NCI-H1694 (cell line): ENCODE measurements around the gene TMEM119.
"Not testable (repeated sequence)": the region's sequence is repeated elsewhere in the genome, so short reads cannot be mapped to it uniquely, and the experiment has no call there.

Experiments
- DNase-seq: peaks from one replicate; lab custom pipeline; 2025; lab: John Stamatoyannopoulos, UW

TMEM119 gene

DNA sequence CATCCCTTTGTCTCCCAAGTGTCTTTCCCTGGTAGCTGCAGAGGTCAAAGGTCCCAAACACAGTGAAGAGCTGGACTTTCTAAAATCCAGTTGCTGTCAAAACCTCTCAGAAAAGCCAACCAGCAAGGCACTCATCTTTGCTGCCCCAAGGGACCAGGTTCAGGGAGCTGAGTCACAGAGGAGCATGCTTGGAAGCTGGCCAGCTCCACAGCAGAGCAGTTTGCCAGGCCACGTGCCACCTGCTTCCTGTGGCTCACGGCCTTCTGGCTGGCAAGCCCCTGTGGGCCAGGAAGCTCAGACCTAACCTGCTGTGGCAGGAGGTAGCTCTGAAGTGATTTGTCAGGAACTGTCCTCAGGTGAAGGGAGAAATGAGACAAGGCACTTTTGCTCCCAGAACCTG is 31.9 kb downstream of the TMEM119 start:
- peak; percentile 79 for DNase-seq

DNA sequence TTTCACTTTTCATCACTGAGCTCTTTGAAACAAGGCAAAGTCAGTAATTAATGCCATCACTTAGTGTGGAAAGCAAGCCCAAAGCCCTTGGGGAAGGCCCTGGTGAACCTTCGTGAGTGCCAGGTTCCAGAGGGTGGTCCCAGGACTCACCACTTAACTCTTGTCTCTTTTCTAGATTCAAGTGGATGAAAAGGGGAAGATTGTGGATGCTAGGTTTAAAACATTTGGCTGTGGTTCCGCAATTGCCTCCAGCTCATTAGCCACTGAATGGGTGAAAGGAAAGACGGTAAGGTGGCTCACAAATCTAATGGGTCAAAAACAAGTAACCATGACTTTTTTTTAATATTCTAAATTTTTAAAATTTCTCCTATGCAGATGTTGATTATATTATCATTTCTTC is 32.7 kb downstream of the TMEM119 start:
- no peak for DNase-seq

DNA sequence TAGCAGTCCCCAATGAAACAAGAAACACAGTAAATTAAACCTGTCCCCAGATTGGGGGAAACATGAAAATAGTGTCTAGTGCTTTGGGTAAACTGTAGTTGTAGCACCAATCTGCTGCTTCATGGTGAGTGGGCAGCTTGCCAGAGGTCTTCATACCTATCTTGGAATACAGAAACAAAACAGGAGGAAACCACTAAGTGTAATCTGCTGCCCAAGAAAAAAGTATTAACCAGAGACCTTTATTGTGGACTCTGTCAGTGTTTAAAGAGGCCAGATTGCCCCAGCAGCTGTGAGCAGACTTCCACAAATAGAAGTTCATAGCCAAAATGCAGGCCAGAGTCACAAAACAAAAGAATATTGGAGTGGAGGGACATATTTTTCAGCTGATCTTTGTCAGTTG is 33.2 kb downstream of the TMEM119 start:
- DNase-seq: no peak

DNA sequence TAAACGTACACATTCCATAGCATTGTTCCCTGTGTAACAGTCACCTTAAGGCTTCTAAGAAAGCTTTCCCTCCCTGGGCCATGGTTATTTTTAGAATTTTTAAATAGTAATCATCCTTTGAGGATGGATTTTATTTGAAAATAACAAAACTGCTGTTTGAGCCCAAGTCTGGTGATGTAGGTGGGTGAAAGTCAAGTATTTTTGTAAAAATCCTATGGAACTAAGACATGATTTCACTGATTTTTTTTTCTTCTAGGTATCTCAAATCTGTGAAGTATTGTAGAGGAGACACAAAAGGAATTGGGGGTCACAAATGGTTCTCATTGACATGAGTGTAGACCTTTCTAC is 34.1 kb downstream of the TMEM119 start:
- no peak for DNase-seq

DNA sequence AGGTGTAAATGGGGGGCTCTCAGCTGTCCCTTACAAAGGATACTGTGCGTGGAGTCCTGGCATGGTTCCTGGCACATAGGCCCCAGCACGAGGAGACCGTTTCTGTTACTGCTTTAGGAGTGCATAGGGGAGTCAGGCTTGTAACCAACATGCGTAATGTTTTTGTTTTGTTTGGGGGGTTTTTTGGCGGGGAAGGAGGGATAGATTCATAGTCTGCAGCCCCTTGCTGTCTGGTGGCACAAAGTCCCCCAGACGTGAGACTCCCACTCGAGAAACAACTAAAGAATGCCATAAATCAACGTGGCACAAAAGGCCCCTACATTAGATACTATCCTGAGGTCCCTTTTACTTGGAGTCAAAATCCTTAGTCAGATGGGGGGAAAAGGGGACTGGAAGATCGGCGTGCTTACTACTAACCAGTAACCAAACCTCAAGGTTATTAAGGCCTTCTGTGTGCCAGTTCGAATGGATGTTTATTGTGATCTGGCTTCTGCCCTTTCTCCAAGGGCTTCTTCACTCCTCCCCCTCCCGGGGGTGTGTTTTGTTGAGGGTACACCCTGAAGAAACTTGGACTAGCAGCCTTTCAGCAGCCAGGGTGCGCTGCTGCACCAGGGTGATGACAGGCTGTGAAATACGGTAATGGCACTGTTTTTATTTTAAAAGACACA is 34.6 kb downstream of the TMEM119 start:
- DNase-seq: peak; percentile 70

DNA sequence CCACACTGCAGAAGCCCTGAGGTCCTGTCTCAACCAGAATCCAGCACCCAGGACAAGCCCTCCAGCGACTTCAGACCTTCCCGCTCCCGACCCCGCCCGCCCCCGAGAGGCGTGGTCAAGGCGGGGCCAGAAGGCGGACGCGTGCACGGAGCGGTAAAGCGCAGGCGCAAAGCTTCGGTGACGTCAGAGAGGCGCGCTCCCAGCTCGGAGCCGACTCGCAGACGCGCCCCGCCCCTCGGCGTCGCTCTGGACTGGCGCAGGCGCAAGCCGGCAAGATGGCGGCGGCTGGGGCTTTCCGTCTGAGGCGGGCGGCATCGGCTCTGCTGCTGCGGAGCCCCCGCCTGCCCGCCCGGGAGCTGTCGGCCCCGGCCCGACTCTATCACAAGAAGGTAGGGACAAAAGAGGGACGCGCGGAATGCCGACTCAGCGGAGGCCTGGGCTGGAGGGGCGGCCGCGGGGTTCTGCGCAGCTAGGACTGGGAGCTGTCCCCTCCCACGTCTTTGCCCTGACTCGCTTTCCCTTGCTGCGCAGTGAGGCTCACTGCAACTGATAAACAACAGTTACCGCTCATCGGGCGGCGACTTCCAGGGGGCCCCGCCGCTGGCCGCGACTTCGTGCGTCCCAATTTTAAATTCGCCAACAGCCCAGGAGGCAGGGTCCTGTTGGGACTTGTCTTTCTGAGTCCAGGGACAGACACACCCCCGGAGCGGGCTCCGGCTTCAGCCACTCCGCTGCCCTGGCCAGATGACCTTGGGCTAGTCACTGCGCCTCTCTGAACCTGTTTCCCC is 35.3 kb downstream of the TMEM119 start, which contains the start of gene ISCU:
TSS of gene ISCU (plus strand) at position 249 of the 788 bp plus-strand sequence. CDS start at position 276, 27 bp downstream.
- peak; percentile 89 for DNase-seq

DNA sequence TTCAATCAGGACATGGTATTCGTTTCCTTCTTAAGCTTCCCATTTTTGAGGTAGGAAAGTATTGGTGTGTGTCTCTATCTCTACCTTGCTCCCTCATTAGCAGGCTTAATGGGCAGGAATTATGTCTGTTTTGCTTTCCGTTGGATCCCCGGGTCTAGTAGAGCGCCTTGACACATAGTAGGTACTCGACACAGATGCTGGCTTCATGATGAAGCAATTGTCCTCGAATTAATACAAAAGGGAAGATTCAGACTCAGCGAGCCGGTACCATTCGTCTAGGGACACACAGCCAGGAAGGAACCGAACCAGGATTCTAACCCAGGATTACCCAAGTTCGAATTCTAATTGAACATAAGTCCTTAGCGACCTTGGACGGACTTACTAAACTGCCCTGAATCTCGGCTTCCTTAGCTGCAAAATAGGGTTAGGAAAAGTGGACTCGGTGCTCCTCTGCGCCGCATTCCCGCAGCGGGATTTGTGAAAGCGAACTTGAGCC is 36.0 kb downstream of the TMEM119 start:
- DNase-seq: no peak

DNA sequence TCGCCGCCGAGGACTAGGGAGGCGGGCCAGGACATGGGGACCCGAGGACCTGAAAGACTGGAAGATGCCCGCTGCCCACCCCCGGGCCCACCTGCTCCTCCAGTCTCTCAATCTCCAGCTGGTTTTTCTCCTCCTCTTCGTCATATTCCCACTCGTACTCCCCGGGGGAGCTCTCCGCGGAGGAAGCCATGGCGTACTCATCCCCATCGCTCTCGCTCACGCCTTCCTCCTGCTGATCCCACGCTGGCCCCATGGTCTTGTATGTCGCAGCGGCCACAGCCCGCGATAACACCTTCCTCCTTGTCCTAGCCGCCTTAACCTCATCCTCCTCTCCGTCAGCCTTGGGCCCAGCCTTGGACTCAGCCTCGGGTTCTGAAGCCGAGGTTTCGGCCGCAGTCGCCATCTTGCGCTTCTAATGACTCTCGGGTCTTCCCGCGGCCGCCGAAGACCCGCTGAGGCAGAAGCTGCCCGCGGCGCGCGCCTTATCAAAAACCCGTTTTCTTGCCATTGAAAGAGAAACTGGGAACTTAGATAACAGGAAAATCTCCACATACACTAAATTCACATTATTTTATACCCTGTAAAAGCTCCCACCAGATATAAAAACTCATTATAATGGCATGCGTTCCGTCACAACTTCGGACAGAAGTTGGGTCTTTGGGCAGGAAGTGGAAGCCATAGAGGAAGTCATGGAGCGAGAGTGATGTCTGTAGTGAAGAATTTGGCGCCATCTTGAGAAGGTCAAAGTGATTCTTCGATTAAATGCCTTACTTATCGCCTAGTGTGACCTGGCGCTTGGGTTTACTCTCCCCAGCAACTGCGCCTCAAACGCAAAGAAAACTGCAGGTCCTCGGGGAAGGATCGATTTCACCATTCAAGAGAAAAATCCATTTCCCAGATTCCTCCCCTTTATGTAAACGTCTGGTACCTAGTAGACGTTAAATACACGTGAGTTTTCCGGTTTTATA is 36.8 kb downstream of the TMEM119 start, which contains the start of gene SART3:
TSS of gene SART3 (minus strand) at position 422 of the 968 bp plus-strand sequence. CDS start at position 403, 19 bp downstream.
- peak; percentile 87 for DNase-seq

DNA sequence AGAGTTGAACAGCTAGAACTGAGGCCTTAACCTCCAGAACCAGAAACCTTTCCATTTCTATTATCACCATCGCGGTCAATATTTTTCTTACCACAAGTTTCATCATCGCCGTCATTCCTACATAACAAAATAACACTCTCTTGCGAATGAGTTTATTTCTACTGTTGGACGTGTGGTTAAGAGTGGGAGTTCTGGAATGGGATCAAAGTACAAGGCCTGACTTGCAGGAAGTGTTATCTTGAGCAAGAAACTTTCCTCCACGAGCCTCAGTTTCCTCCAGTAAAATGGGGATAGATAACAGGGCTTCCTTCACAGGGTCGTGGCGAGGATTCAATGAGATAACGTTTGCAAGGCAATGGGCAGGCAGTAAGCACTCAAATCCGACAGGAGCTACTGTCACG is 37.6 kb downstream of the TMEM119 start:
- no peak for DNase-seq

DNA sequence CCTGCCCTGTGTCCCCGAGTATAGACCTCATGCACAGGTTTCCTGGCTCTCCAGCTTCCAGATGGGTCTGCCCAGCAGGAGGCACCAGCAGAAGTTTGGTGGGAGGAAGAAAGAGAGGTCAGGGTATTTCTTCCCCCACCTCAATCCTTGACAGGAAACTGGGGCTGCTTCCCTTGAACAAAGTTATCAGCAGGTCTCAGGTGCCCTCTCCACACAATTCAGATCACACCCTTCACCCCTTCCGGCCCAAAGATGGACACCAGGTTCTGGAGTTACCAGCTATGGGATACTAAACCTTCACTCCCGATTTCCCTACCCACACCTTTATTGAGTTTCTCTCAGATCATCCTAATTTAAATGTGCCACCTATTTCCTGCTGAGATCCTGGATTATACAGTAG is 38.1 kb downstream of the TMEM119 start:
- no peak for DNase-seq

DNA sequence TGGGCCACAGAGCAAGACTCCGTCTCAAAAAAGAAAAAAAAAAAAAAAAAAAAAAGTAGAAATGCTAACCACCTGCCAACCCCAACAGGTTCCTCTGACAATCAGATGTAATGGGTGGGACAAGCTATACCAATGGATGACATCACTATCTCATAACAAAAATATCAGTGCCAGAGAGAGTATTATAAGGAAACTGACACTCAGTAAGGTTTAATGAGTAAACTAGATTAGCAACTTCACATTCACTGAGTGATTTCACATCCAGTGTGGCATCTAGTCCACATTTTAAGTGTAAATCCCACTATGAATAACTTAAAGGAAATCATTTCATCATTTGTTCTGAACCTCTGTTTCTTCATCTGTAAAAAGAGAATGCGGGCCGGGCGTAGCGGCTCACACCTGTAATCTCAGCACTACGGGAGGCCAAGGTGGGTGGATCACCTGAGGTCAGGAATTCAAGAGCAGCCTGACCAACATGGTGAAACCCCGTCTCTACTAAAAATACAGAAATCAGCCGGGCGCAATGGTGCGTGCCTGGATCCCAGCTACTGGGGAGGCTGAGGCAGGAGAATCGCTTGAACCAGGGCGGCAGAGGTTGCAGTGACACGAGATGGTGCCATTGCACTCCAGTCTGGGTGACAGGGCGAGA is 38.8 kb downstream of the TMEM119 start:
- no peak for DNase-seq

DNA sequence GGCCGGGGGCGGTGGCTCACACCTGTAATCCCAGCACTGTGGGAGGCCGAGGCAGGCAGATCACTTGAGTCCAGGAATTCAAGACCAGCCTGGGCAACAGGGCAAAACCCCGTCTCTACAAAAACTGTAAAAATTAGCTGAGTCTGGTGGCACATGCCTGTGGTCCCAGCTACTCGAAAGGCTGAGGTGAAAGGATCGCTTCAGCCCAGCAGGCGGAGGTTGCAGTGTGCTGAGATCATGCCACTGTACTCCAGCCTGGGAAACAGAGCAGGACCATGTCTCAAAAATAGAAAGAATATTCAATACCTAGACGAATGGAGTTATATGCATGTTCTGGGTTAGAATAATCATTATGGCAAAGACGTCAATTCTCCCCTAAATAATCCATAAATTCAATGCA is 42.5 kb downstream of the TMEM119 start:
- DNase-seq: not testable (repeated sequence)

DNA sequence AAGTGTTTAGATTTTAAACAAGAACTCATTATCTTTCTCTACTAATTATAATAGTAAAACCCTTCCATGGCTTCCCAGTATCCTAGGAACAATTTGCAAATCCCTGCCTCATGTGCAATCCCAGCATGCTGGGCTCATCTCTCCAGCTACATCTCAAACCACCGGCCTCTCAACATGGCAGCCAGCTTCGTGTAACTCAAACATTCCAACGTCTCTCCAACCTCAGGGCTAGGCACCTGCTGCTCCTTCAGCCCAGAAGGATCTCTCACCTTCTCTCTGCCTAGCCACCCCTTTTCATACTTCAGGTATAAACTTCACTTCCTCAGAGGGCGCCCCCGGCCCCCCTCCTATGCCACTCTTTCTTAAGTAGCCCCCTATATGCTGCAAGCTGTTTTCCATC is 44.1 kb downstream of the TMEM119 start:
- DNase-seq: no peak

DNA sequence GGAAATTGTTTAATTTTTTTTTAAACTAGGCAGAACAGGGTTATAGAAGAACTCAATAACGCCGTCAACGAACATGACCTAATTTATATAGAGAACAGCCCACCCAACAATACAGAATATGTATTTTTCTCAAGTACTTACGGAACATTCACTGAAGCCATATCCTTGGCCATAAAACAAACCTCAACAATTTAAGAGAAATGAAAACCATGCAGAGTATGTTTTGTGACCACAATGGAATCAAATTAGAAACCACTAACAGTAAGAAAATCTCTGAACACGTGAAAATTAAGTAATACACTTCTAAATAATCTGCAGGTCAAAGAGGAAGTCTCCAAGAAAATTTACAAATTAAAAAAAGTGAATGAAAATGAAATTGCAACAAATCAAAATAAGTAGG is 46.3 kb downstream of the TMEM119 start:
- no peak for DNase-seq

DNA sequence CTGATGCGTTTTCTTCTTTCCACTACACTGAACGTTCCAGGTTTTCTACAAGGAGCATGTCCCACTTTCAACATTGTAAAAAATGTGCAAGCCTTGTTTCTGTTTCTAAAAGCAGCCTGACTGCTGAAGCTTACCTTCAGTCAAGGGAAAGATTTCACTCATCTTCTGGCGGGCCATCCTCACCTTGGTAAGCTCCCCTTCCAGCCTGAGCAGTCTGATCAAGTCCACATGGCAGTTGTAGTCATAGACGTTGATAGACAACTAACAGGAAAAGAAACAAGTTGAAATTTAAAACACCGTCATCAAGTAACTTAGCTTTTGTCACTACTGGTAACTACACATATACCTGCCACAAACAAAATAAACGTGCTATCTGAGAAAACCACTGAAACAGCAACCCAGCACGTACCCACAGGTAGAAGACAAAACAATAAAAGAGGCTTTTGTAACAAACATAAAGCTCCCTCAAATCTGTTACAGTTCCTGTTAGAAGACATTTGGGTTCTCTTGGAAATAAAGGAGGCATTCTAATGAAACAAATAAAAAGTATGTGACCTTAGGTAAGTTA is 48.8 kb downstream of the TMEM119 start:
- DNase-seq: no peak

DNA sequence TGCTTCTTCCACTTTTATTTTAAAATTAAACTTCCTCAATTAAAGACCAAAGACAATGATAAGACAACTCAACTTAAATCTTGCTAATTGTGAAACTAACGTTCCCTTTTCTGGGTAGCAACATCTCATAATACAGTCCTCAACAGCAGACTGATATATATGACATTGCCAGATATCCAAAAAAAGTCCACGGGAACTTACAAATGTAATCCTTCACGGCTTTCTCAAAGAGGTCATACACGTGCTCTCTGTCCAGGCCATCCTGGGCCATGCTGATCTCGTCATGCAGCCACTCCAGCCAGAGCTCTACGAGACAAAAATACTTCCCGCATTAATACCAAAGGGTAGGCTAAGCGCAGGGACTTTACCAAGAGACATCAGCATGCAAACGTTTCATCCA is 50.2 kb downstream of the TMEM119 start:
- no peak for DNase-seq

DNA sequence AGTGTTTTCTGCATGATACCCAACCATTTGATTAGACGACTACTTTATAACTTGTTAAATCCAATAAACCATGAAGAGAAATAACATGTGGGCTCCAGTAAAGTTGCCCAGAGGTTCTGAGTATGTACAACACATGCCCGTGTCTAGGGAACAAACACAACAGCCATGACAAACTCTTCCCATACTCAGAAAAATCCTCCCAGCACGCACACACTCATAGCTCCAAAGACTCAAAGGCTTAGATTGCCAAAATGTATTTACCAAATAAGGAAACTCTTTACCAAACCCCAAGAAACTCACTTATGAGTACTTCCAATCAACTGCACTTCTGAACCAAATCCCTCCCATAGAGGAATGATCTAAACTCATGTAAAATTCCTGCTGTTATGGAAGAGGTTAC is 54.2 kb downstream of the TMEM119 start:
- DNase-seq: no peak

DNA sequence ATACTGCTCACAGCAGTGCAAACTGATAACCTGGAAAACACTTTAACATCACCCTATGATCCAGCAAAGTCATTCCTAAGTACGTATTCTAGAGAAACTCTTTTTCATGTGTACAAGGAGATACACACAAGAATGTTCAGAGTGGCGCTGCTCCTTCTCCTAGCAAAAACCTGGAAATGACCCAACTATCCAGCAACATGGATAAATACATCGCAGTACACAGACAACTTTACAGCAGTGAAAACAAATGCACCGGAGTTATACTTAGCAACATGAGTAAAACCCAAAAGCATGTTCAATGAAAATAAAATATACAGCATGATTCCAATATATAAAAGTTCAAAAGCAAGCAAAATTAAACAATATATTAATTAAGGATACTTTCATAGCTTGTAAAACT is 55.6 kb downstream of the TMEM119 start:
- DNase-seq: no peak
